Measurements from ENCODE around the gene ATXN7L1. TPM values are rescaled to one million over a fixed set of nuclear protein-coding genes. Genes with fewer than 3 reads are reported as not detected.

Gene ATXN7L1
- total and polyA plus RNA-seq, 2 of the 8 experiments (the other 6 are each of a cell fraction or from before 2014, with no cell fraction given) = 14.3 to 34.0 TPM

GRCh38 chr7:105698531-105698930 is 177.9 kb downstream of the ATXN7L1 start:
- CTCF ChIA-PET (ENCODE audit: partially characterized antibody) = interaction anchor here (0.6 to 3.4 kb wide), 5 partner anchors 24 to 343 kb away, joined by 3 to 10 read pairs (median 3); no protein-coding TSS in a partner anchor

More at GRCh38 chr7:105698531-105698930, 177.9 kb downstream of the ATXN7L1 start:
- peak overlapping the region; percentile 4 for H2BK120ac ChIP-seq (replicated peaks; ENCODE audit: low read depth, low read length)
- H3K27me3 ChIP-seq (replicated peaks in 1 of 4; ENCODE audit: control insufficient read depth in 3 of 4, extremely low read depth in 1 of 4, insufficient read depth in 3 of 4, low read length in 3 of 4) = no peaks in the 10 kb centered on the region
- no peak overlapping the region for H3K14ac ChIP-seq (ENCODE audit: insufficient read length)
- H3K9ac ChIP-seq (replicated peaks in 1 of 4; ENCODE audit: extremely low read depth in 1 of 4, low read depth in 3 of 4, low read length in 3 of 4) = no peak overlapping the region
- no peak overlapping the region for H4K5ac ChIP-seq (ENCODE audit: insufficient read length, low read depth, low read length)
- no peak overlapping the region for H3K4ac ChIP-seq (replicated peaks; ENCODE audit: insufficient read length, low read depth, low read length)
- H3K4me3 ChIP-seq (ENCODE audit: extremely low read depth in 1 of 4, insufficient read depth in 2 of 4, low read depth in 3 of 4, low read length in 4 of 4) = no peak overlapping the region
- 89% methylated on average over 6 of the region's 6 CpGs; no CpG with 5 or more reads in 1 of the 2 experiments for WGBS, 2 experiments (ENCODE audit: extremely low coverage in 1 of 2, insufficient coverage in 1 of 2, insufficient read length in 1 of 2, insufficient replicate concordance in 2 of 2, low coverage in 1 of 2, low lambda C conversion rate in 2 of 2, missing lambda C conversion rate in 1 of 2)
- H2BK20ac ChIP-seq (ENCODE audit: low read length) = 0 out of 2 replicates have a peak overlapping the region, but pooled peaks have one; percentile 72
- H3K4me1 ChIP-seq (replicated peaks in 1 of 4; ENCODE audit: control insufficient read depth in 3 of 4, insufficient read depth in 4 of 4, low read length in 3 of 4) = peaks cover 14 to 25% (median 18%) of the 10 kb centered on the region in 4 experiments
- no peaks in the 10 kb centered on the region for H3K36me3 ChIP-seq (ENCODE audit: control insufficient read depth in 2 of 4, insufficient read depth in 4 of 4, low read length in 3 of 4)
- H3K27ac ChIP-seq (ENCODE audit: low read depth, low read length) = peak overlapping the region; percentile 75; the same call in 1 of the 2 replicates
- H3K18ac ChIP-seq (ENCODE audit: extremely low read depth, low read length) = no peak overlapping the region
- no peaks in the 10 kb centered on the region for H3K9me3 ChIP-seq (ENCODE audit: insufficient read depth in 2 of 2, low read depth in 1 of 2, low read length in 1 of 2)
- DNase-seq (ENCODE audit: low read depth in 1 of 2, low spot score in 2 of 2) (no peak), FAIRE-seq (no peak)
- no peaks in the 10 kb centered on the region for H3K79me2 ChIP-seq (ENCODE audit: control insufficient read depth in 1 of 2, insufficient read depth in 2 of 2, low read length in 2 of 2)
- 0 out of 2 replicates have a peak overlapping the region, but pooled peaks have one; percentile 19 for H2BK5ac ChIP-seq (ENCODE audit: low read depth, low read length)
- H3K56ac ChIP-seq (replicated peaks; ENCODE audit: insufficient read length, low read depth, low read length) = no peak overlapping the region
- no peak overlapping the region for H3K23ac ChIP-seq (ENCODE audit: insufficient read length)
- no peak overlapping the region for H4K91ac ChIP-seq (replicated peaks; ENCODE audit: insufficient read length, low read length)
- TF ChIP-seq SUZ12 (IDR thresholded peaks at IDR 0.05; ENCODE audit: low read length) (no peak), GTF2F1 (IDR thresholded peaks at IDR 0.05; ENCODE audit: borderline replicate concordance, low read depth, low read length) (no peak), POLR2A (IDR thresholded peaks at IDR 0.05; ENCODE audit: control extremely low read depth in 1 of 2, low read depth in 2 of 2, low read length in 2 of 2) (no peak), TAF1 (IDR thresholded peaks at IDR 0.05; ENCODE audit: low read depth, low read length) (no peak), CBX5 (IDR thresholded peaks at IDR 0.05; ENCODE audit: low read depth, low read length) (no peak), ZNF274 (IDR thresholded peaks at IDR 0.05; ENCODE audit: borderline replicate concordance, extremely low read depth, low read length) (no peak), YY1 (IDR thresholded peaks at IDR 0.05; ENCODE audit: low read depth, low read length) (no peak), EP300 (IDR thresholded peaks at IDR 0.05; ENCODE audit: borderline replicate concordance in 1 of 2, low read depth in 2 of 2, low read length in 2 of 2) (no peak), RNF2 (IDR thresholded peaks at IDR 0.05; ENCODE audit: borderline replicate concordance, low read depth, low read length, missing control alignments, poor library complexity, severe bottlenecking) (no peak), JUND (IDR thresholded peaks at IDR 0.05; ENCODE audit: low read length) (no peak), CEBPB (IDR thresholded peaks at IDR 0.05; ENCODE audit: low read depth, low read length) (no peak), MAFK (IDR thresholded peaks at IDR 0.05; ENCODE audit: low read depth, low read length) (no peak), KDM1A (IDR thresholded peaks at IDR 0.05; ENCODE audit: borderline replicate concordance, low read length) (no peak)
- H4K20me1 ChIP-seq (replicated peaks in 1 of 2; ENCODE audit: control insufficient read depth in 1 of 2, insufficient read depth in 2 of 2, low read length in 2 of 2) = no peaks in the 10 kb centered on the region
- H3K23me2 ChIP-seq (ENCODE audit: low read depth, low read length) = no peaks in the 10 kb centered on the region
- H2BK12ac ChIP-seq (ENCODE audit: low read depth, low read length) = peak overlapping the region; percentile 77; the same call in 1 of the 2 replicates
- H4K8ac ChIP-seq (ENCODE audit: extremely low read depth, insufficient read depth, low read length) = no peak overlapping the region
- POLR2A ChIA-PET (ENCODE audit: partially characterized antibody) = interaction anchor here (0.6 to 1.4 kb wide), 3 partner anchors 9 to 58 kb away, joined by 3 to 4 read pairs (median 3); no protein-coding TSS in a partner anchor
- H2BK15ac ChIP-seq (ENCODE audit: low read length) = no peak overlapping the region
- no peak overlapping the region for H2AFZ ChIP-seq (ENCODE audit: low read length)
- no peak overlapping the region; the same call in 1 of the 2 replicates for H2AK5ac ChIP-seq (ENCODE audit: low read depth, low read length)
- no peak overlapping the region; a peak in 1 of 4 replicates for H3K4me2 ChIP-seq (ENCODE audit: insufficient read depth in 1 of 2, low read depth in 2 of 2, low read length in 2 of 2)
- no peaks in the 10 kb centered on the region for H3K79me1 ChIP-seq (ENCODE audit: low read depth, low read length)

Measured in H1 (cell line).